ENCODE results near the gene ATG13.

ATG13 gene

GRCh38 chr11:46677169-46677568 is 59.8 kb downstream of the ATG13 start:
- DNase-seq = no peak

DNA sequence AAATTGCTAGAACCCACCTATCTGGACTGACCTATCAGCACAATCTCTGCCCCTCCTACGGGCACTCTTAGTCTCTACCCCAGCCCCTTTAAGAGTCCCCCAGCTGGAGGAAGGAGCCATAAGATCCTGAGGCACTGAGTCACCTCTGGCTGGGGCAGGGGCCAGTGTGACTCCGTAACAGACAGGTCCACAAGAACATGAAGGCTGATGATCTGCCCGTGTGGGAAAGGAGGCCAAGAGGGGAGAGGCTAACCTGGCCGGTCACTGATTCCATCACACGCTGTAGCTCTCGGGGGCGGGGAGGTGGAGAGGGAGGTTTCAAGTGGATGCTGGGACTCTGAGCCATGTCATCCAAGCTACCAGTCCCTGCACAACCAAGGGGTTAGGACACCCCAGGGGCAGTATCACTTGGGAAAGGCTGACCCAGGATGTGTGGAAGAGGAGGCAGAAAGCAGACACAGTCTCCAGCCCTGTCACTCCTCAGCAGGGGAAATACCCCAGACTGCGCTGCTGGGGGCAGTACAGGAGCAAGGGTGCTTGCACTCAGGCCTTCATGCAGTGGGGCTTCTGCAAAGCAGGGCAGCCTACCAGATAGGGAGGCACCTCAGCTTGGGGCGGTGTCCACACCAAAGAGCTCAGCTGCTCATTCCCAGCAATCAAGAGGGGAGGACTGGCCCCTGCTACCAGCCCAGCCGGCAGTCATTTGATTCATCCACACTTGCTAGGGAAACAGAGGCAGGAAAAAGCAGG is 60.8 kb downstream of the ATG13 start:
- no peak for DNase-seq

DNA sequence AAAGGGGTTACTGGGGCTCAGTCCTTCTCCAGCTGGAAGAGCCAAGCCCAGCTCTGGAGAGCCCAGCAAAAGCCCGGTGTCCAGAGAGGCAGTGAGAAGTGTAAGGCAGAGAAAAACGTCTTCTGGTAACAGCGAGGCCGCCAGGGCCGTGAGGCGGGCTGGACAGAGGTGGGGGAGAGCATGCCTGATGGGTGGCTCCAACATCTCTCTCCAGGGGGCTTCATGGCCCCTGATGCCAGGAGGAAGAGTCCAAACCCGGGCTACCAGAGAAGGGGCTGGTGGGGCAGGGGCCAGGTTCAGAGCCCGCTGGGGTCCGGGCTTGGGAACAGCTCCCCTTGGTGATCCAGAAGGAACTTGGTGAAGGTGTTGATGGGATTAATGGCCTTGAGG is 61.4 kb downstream of the ATG13 start:
- no peak for DNase-seq

GRCh38 chr11:46679241-46680163 is 62.1 kb downstream of the ATG13 start:
- no peak for DNase-seq

- DNase-seq = no peak
Measured at GRCh38 chr11:46680164-46680760, 62.9 kb downstream of the ATG13 start.

GRCh38 chr11:46680815-46681214 is 63.5 kb downstream of the ATG13 start:
- DNase-seq = no peak

- no peak for DNase-seq
Measured at GRCh38 chr11:46681814-46682213, 64.5 kb downstream of the ATG13 start.

DNA sequence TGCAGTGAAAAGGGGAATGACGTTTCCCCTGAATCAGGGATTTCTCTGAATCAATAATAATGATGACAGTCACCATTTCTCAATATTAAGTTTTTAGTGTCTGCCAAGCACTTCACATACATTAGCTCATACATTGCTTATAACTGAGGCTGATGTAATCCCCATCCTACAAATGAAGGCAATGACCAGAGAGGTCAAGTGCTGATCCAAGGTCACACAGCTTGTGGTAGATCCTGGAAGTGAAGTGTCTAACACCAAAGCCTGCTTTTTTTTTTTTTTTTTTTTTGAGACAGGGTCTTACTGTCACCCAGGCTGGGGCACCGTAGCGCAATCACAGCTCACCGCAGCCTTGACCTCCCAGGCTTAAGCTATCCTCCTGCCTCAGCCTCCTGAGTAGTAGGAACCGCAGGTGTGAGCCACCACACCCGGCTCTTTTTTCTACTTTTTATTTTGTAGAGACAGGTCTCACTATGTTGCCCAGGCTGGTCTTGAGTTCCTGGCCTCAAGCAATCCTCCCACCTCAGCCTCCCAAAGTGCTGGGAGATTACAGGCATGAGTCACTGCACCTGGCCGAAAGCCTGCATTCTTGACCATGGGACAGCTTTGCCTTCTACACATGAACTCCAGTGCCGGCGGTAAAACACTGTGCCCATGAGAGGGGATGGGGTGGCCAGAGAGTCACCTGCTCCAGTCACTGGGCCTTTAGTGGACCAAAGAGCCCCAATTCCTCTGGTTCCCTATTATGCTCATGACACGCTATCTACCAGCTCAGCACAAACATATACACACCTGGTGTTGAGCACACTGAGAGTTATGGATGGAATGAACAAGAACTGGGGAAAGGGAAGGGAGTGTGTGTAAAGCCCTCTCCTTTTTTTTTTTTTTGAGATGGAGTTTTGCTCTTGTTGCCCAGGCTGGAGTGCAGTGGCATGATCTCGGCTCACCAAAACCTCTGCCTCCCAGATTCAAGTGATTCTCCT is 65.7 kb downstream of the ATG13 start:
- no peak for DNase-seq

- DNase-seq = no peak
Measured at GRCh38 chr11:46684367-46684766, 67.0 kb downstream of the ATG13 start.

GRCh38 chr11:46686886-46687795 is 69.8 kb downstream of the ATG13 start:
- DNase-seq = no peak

- DNase-seq = no peak
Measured at GRCh38 chr11:46690702-46691101, 73.3 kb downstream of the ATG13 start.

DNA sequence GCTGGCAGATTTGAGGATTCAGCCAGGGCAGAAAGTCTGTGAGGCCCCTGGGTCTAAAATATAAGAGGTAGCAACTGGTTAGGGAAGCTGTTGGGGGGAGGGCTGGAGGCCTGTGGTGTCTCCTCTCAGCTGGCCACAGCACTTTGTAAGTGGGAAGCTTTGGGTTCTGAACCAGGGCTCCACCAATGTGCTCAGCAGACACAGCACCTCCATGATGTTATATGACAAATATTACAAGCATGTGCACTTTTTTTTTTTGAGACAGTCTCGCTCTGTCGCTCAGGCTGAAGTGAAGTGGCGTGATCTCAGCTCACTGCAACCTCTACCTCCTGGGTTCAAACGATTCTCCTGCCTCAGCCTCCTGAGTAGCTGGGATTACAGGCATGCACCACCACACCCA is 75.1 kb downstream of the ATG13 start:
- no peak for DNase-seq

DNA sequence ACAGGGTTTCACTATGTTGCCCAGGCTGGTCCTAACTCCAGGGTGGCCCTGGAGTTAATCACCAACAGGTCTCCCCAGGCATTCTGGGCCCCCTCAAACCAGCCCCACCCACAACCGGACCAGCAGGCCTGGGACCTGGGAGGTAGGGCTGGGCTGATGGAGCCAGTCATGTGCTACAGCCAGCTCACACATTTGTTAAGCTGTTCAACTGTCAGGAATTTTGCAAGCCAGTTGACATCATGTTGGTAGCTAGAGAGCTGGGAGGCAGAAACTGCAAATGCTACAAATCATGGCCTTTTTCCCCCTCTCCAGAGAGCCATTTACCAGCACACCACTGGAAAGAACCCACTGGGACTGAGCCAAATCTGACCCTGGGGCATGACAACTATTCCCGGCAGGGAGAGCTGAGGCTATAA is 76.3 kb downstream of the ATG13 start:
- DNase-seq = no peak

DNA sequence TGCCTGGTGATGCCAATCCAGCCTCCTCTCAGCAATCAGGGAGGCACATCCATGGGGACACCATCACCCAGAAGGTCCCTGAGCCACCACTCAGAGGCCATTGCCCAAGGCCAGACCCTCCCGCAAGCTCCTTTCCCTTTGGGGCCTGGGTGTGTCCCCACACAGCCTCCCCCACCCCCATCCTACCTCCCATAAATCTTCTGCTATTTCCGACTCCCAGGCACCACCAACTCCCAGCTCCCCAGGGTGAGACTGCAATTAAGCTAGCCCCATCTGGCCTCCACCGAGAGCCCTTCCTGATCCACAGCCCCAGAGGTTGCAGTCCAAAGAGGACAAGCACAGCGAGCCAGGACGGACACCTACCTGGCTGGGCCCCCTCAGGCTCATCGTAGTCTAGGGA is 76.7 kb downstream of the ATG13 start:
- DNase-seq = no peak

DNA sequence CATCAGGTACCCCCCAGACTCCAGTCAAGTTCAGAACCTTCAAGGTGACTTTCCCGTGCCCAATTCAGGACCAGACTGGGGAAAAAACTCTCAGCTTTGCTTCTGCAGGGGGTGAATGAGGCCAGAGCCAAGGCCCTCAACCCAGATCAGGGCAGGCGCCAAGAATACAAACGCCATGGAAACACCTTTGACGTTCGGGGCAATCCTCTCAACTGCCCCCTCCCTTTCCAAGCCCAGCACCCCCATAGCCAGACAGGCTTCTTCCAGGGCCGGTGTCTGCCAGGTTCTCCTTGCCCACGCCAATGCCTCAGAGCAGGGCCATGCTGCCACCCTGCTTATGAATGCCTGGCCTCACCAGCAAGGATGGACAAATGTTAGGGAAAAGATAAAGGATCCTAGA is 77.3 kb downstream of the ATG13 start:
- DNase-seq = no peak

- DNase-seq = no peak
Measured at GRCh38 chr11:46695345-46696211, 78.2 kb downstream of the ATG13 start.

DNA sequence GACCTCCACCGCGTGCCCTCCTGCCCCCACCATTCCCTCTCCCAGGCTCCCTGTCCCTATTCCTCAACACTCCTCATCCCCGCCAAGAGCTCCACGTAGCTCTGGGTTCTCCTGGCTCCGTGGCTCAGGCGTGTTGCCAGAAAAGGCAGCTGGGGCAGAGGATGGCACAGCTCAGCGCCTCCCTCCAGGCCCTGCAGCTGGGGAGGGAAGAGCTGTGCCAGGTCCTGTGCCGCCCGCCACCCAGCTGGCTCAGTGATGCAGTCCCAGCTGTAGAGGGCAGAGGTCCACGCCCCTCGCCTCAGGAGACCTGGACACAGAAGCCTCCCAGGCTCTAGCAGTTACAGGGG is 78.8 kb downstream of the ATG13 start:
- DNase-seq = no peak

DNA sequence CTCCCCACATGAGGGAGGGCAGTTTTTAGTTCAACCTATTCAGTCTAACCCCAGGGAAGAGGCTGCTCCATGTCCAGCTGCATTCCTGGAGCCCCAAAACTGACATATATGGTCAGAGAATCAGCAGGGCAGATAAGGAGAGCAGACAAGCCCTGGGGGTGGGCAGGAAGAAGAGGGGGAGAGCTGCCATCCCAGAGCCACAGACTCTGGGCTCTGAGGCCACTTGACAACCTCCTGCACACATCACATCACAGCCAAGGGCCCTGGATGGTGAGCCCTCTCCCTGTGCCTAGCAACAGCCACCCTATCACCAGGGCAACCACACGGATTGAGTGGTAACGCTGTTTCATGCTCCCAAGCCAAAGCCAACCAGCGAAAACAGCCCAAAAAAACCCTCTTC is 80.0 kb downstream of the ATG13 start:
- no peak for DNase-seq

- DNase-seq = no peak
Measured at GRCh38 chr11:46697723-46698122, 80.4 kb downstream of the ATG13 start.

GRCh38 chr11:46698597-46698996 is 81.2 kb downstream of the ATG13 start:
- DNase-seq = no peak
